OCI-LY7 (cell line): ENCODE results near the gene IRX3. TPM values are rescaled to one million over a fixed set of nuclear protein-coding genes. Genes with fewer than 3 reads are reported as not detected.

Experiments used
- BruUV-seq: library from RNA; stranded (reverse); fragments of 400-500 nt; replicated peaks from 2 replicates; lab custom pipeline; 2021; lab: Mats Ljungman, UMichigan
- CTCF ChIA-PET: fragments of 300-600 bp; sonication (Branson Sonifier 250); formaldehyde crosslinking; loops from one replicate; lab custom pipeline; 2022; ENCODE audit warnings: antibody characterized with exemption; ENCODE audit not compliant: unreplicated experiment; lab: Charles Lee
- POLR2A ChIA-PET: fragments of 300-600 bp; sonication (Branson Sonifier 250); formaldehyde crosslinking; loops from one replicate; lab custom pipeline; 2022; ENCODE audit warnings: antibody characterized with exemption; lab: Charles Lee
- DNase-seq: peaks from one replicate; pipeline ENCODE4 v3.0.0-alpha.2; 2015; ENCODE audit warnings: low spot score
- H2AFZ ChIP-seq: fragments of 200-600 bp; sonication (generic), shearing (Covaris generic); 2 replicates; pipeline ENCODE4 v1.6.1; 2014; ENCODE audit warnings: mild to moderate bottlenecking, antibody characterized with exemption, low read length, moderate library complexity
- H3K27ac ChIP-seq: fragments of 200-600 bp; sonication (generic); 2 replicates; pipeline ENCODE4 v1.5.1; 2014; ENCODE audit warnings: mixed run types, low read depth, mild to moderate bottlenecking, moderate library complexity, low read length, inconsistent platforms; ENCODE audit not compliant: poor library complexity, severe bottlenecking
- H3K36me3 ChIP-seq: fragments of 200-600 bp; sonication (generic); 2 replicates; pipeline ENCODE4 v1.6.1; 2014; ENCODE audit warnings: mild to moderate bottlenecking, antibody characterized with exemption, low read length, moderate library complexity, mixed read lengths; ENCODE audit not compliant: insufficient read depth
- H3K4me1 ChIP-seq: fragments of 200-600 bp; sonication (generic); 2 replicates; pipeline ENCODE4 v1.5.1; 2014; ENCODE audit warnings: mild to moderate bottlenecking, low read length; ENCODE audit not compliant: insufficient read depth, poor library complexity, severe bottlenecking
- H3K4me2 ChIP-seq: fragments of 200-600 bp; sonication (generic); 2 replicates; pipeline ENCODE4 v1.6.1; 2014; ENCODE audit warnings: mild to moderate bottlenecking, low read length
- H3K4me3 ChIP-seq: fragments of 200-600 bp; sonication (generic); 2 replicates; pipeline ENCODE4 v1.5.1; 2014; ENCODE audit warnings: mild to moderate bottlenecking, low read depth, low read length; ENCODE audit not compliant: poor library complexity, severe bottlenecking
- H3K79me2 ChIP-seq: fragments of 200-600 bp; sonication (generic); 2 replicates; pipeline ENCODE4 v1.6.1; 2016; ENCODE audit warnings: low read depth, mild to moderate bottlenecking, low read length, moderate library complexity, mixed read lengths; ENCODE audit not compliant: insufficient read depth
- H3K9me2 ChIP-seq: fragments of 200-600 bp; sonication (generic); 2 replicates; pipeline ENCODE4 v1.6.1; 2016; ENCODE audit warnings: mild to moderate bottlenecking, low read length, mixed read lengths; ENCODE audit not compliant: insufficient read depth
- H3K9me3 ChIP-seq: fragments of 200-600 bp; sonication (generic); 2 replicates; pipeline ENCODE4 v1.6.1; 2014; ENCODE audit warnings: mild to moderate bottlenecking, mixed run types, low read length, mixed read lengths
- H4K20me1 ChIP-seq: fragments of 200-600 bp; sonication (generic); 2 replicates; pipeline ENCODE4 v1.6.1; 2014; ENCODE audit warnings: mild to moderate bottlenecking, antibody characterized with exemption, low read length, moderate library complexity, mixed read lengths; ENCODE audit not compliant: insufficient read depth
- EZH2phosphoT487 ChIP-seq: fragments of 200-600 bp; sonication (generic); IDR thresholded peaks from 2 replicates; pipeline ENCODE4 v1.6.1; 2018; ENCODE audit warnings: low read depth, borderline replicate concordance, mild to moderate bottlenecking, mixed run types, antibody characterized with exemption, low read length, moderate library complexity, mixed read lengths
- intact Hi-C: fragments of 100-400 bp; cut with micrococcal nuclease; formaldehyde crosslinking; loops from one replicate; pipeline ENCODE4 v1.10.0; 2022; ENCODE audit not compliant: unreplicated experiment
- total RNA-seq, 2 experiments: library from RNA; depleted of rRNA in 1 of 2; stranded (reverse); fragments of >200 nt in 1 of 2; shearing (Covaris generic) in 1 of 2; gene quantifications; 2 replicates each; pipeline ENCODE4 v1.2.3, GENCODE V29; 2014 to 2022
- TF ChIP-seq, protein P1 (sequence below): fragments of 200-600 bp; sonication (generic); conservative IDR thresholded peaks from 2 replicates; pipeline ENCODE4 v1.5.1; 2014; ENCODE audit warnings: mild to moderate bottlenecking, antibody characterized with exemption, low read length, moderate library complexity, mixed read lengths

Gene IRX3
- total RNA-seq, 2 experiments from 2014 or later = not detected

DNA sequence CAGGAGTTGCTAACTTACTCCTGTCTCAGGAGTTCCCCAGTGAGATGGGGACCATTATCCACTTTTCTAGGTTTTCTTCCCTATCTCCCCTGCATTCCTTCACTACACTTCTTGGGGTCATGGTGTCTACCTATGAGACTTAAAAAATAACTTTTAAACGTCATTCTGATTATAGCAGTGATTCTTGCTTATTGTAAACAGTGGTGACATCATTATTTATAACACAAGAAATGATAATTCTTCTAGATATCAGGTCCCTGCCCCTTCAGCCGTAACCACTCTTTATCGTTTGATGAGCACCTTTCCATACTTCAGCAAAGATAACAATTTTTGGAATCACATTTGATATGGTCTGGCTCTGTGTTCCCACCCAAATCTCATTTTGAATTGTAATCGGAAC lies 27.2 kb upstream of the IRX3 start:
- POLR2A ChIA-PET = no interaction called here

DNA sequence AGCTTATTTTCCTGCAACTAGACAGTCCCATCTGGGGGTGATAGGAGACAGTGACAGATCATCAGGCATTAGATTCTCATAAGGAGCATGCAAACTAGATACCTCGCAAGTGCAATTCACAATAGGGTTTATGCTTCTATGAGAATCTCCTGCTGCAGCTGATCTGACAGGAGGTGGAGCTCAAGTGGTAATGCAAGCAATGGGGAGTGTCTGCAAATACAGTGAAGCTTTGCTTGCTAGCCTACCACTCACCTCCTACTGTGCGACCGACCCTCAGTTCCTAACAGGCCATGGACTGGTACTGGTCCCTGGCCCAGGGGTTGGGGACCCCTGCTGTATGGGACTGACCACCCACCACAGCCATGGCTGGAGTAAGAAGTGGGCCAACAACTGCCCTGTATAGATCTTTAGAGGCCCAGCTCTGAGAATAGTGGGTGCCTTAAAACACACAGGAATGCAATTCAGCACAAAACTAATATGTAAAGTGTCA lies 26.0 kb upstream of the IRX3 start:
- Histone ChIP-seq H3K9me2 (no peaks in the 10 kb centered on the region), H3K27ac (no peak overlapping the region), H3K79me2 (no peaks in the 10 kb centered on the region), H3K36me3 (no peaks in the 10 kb centered on the region), H3K4me2 (no peak overlapping the region), H3K4me1 (no peaks in the 10 kb centered on the region), H4K20me1 (no peaks in the 10 kb centered on the region), H3K9me3 (no peaks in the 10 kb centered on the region), H3K4me3 (no peak overlapping the region), H2AFZ (no peak overlapping the region)
- TF ChIP-seq, protein P1, sequence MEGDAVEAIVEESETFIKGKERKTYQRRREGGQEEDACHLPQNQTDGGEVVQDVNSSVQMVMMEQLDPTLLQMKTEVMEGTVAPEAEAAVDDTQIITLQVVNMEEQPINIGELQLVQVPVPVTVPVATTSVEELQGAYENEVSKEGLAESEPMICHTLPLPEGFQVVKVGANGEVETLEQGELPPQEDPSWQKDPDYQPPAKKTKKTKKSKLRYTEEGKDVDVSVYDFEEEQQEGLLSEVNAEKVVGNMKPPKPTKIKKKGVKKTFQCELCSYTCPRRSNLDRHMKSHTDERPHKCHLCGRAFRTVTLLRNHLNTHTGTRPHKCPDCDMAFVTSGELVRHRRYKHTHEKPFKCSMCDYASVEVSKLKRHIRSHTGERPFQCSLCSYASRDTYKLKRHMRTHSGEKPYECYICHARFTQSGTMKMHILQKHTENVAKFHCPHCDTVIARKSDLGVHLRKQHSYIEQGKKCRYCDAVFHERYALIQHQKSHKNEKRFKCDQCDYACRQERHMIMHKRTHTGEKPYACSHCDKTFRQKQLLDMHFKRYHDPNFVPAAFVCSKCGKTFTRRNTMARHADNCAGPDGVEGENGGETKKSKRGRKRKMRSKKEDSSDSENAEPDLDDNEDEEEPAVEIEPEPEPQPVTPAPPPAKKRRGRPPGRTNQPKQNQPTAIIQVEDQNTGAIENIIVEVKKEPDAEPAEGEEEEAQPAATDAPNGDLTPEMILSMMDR = no peak
- TF ChIP-seq EZH2phosphoT487 = no peak
- intact Hi-C loops = no loop called here
- no peak for DNase-seq
- POLR2A ChIA-PET = no interaction called here
- no TSS peak for BruUV-seq
- CTCF ChIA-PET = no interaction called here

More for the DNA sequence above, 27.2 kb upstream of the IRX3 start:
- CTCF ChIA-PET = no interaction called here
- no peaks in the 10 kb centered on the region for H3K36me3 ChIP-seq
- H3K4me1 ChIP-seq = no peaks in the 10 kb centered on the region
- no peak overlapping the region for H3K4me3 ChIP-seq
- no peaks in the 10 kb centered on the region for H4K20me1 ChIP-seq
- H3K4me2 ChIP-seq = no peak overlapping the region
- no peaks in the 10 kb centered on the region for H3K79me2 ChIP-seq
- BruUV-seq = no TSS peak
- H2AFZ ChIP-seq = no peak overlapping the region
- H3K27ac ChIP-seq = no peak overlapping the region
- TF ChIP-seq, protein P1 = no peak
- no peak for TF ChIP-seq EZH2phosphoT487
- H3K9me3 ChIP-seq = no peaks in the 10 kb centered on the region
- no peaks in the 10 kb centered on the region for H3K9me2 ChIP-seq
- DNase-seq = no peak
- intact Hi-C loops = no loop called here

DNA sequence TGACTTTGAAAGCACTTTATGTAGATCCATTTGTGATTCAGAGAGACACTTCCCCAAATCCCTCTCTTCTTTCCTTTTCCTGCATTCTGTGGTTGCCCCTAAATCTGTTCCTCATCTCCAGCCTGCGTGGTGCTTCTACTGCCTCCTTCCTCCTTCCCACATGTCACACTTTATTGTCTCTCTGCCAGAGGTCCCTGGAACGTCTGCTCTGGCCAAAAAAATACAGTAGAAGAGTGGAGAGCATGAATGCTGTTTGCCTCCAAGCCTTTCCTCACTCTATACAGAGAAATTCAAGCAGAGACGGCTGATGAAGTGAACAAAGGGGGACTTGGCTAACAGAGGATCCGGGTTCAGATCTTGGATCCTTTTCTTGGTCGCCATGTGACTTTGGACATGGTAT lies 22.8 kb upstream of the IRX3 start:
- CTCF ChIA-PET = no interaction called here
- Histone ChIP-seq H4K20me1 (no peaks in the 10 kb centered on the region), H3K4me2 (no peak overlapping the region), H3K4me1 (no peaks in the 10 kb centered on the region), H3K79me2 (no peaks in the 10 kb centered on the region), H3K9me3 (no peaks in the 10 kb centered on the region), H3K27ac (no peak overlapping the region), H3K4me3 (no peak overlapping the region), H3K9me2 (no peaks in the 10 kb centered on the region), H3K36me3 (no peaks in the 10 kb centered on the region), H2AFZ (no peak overlapping the region)
- DNase-seq = no peak
- intact Hi-C loops = no loop called here
- no peak for TF ChIP-seq EZH2phosphoT487
- TF ChIP-seq, protein P1 = no peak
- BruUV-seq = no TSS peak
- POLR2A ChIA-PET = no interaction called here
